A549 (cell line): ENCODE data around the gene IL20RB.

Source experiments
- CEBPB ChIP-seq, 2 experiments: fragments of >200 bp in 1 of 2; sonication (Bioruptor Twin) in 1 of 2; formaldehyde crosslinking in 1 of 2; IDR thresholded peaks; 2 replicates each; pipeline ENCODE4 v1.6.1; 2012 to 2016
- EP300 ChIP-seq, 2 experiments: fragments of >200 bp; sonication (Bioruptor Twin); formaldehyde crosslinking; IDR thresholded peaks; 2 replicates in 1 of 2; 3 replicates in 1 of 2; pipeline ENCODE4 v1.6.1; 2016 to 2017
- ESRRA ChIP-seq: fragments of 150-350 bp; IDR thresholded peaks from 2 replicates; pipeline ENCODE4 v1.6.1; 2014; ENCODE audit warnings: mild to moderate bottlenecking, low read length, borderline replicate concordance
- JUN ChIP-seq, 2 experiments: fragments of >200 bp; sonication (Bioruptor Twin); formaldehyde crosslinking; IDR thresholded peaks; 2 replicates in 1 of 2; 3 replicates in 1 of 2; pipeline ENCODE4 v1.6.1; 2016 to 2017
- MAZ ChIP-seq: fragments of 150-350 bp; IDR thresholded peaks from 2 replicates; pipeline ENCODE4 v1.6.1; 2014; ENCODE audit warnings: antibody characterized with exemption, low read depth, low read length, borderline replicate concordance
- PBX3 ChIP-seq: IDR thresholded peaks from 2 replicates; pipeline ENCODE4 v1.6.1; 2012
- RARB ChIP-seq: fragments of 250-450 bp; sonication (Bioruptor Pico); IDR thresholded peaks from 2 replicates; pipeline ENCODE4 v1.8.0; 2021; ENCODE audit warnings: mild to moderate bottlenecking, moderate library complexity
- SMC3 ChIP-seq: fragments of >200 bp; sonication (Bioruptor Twin); formaldehyde crosslinking; IDR thresholded peaks from 3 replicates; pipeline ENCODE4 v1.6.1; 2018; ENCODE audit warnings: inconsistent platforms
- TF ChIP-seq, protein P1 (sequence below): fragments of >200 bp; sonication (Bioruptor Twin); formaldehyde crosslinking; IDR thresholded peaks from 3 replicates; pipeline ENCODE4 v1.5.1; 2016
- TF ChIP-seq, protein P2 (sequence below): IDR thresholded peaks from 2 replicates; pipeline ENCODE4 v1.6.1; 2012

DNA sequence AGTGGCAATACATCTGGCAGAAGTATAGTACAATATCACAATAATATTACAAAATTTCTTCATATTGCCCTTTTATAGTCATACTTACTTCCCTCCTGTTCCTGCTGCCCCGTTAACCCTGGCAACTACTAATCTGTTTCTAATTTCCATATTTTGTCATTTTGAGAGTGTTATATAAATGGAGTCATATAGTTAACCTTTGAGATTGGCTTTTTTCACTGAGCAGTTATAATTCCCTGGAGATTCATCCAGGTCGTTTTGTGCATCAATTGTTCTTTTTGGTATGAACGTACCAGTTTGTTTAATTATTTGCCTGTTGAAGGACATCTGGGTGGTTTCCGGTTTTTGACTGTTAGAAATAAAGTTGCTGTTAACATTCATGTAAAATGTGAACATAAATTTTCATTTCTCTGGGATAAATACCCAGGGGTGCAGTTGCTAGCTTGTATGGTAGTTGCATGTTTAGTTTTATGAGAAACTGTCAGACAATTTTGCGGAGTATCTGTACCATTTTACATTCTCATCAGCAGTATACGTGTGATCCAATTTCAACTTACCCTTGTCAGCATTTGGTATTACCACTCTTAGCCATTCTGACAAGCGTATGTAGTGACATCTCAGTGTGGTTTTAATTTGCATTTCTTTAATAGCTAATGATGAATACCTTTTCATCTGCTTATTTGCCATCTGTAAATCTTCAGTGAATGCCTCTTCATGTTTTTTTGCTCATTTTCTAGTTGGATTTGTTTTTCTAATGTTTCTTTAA is 32.2 kb upstream of the IL20RB start:
- no peak for TF ChIP-seq CEBPB (IDR thresholded peaks at IDR 0.05)
- TF ChIP-seq, protein P1, sequence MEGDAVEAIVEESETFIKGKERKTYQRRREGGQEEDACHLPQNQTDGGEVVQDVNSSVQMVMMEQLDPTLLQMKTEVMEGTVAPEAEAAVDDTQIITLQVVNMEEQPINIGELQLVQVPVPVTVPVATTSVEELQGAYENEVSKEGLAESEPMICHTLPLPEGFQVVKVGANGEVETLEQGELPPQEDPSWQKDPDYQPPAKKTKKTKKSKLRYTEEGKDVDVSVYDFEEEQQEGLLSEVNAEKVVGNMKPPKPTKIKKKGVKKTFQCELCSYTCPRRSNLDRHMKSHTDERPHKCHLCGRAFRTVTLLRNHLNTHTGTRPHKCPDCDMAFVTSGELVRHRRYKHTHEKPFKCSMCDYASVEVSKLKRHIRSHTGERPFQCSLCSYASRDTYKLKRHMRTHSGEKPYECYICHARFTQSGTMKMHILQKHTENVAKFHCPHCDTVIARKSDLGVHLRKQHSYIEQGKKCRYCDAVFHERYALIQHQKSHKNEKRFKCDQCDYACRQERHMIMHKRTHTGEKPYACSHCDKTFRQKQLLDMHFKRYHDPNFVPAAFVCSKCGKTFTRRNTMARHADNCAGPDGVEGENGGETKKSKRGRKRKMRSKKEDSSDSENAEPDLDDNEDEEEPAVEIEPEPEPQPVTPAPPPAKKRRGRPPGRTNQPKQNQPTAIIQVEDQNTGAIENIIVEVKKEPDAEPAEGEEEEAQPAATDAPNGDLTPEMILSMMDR: no peak
- TF ChIP-seq RARB (CRISPR knock-in tag): no peak
- TF ChIP-seq, protein P2, sequence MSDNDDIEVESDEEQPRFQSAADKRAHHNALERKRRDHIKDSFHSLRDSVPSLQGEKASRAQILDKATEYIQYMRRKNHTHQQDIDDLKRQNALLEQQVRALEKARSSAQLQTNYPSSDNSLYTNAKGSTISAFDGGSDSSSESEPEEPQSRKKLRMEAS: no peak
- TF ChIP-seq PBX3: no peak
- no peak for TF ChIP-seq MAZ
- TF ChIP-seq JUN (IDR thresholded peaks at IDR 0.05): no peak
- TF ChIP-seq EP300 (IDR thresholded peaks at IDR 0.05): no peak
- no peak for TF ChIP-seq ESRRA
- no peak for TF ChIP-seq SMC3
